Neural progenitor cell (in vitro differentiated cells): Measurements from ENCODE around the gene SIRPA. TPM values are rescaled to one million over a fixed set of nuclear protein-coding genes. Genes with fewer than 3 reads are reported as not detected.

Source experiments
- DNase-seq: peaks from one replicate; pipeline ENCODE4 v3.0.0-alpha.2; 2016; ENCODE audit warnings: low spot score
- H2AFZ ChIP-seq: fragments of 200-600 bp; sonication (generic); replicated peaks from 2 replicates; pipeline ENCODE4 v1.6.1; 2016; ENCODE audit warnings: antibody characterized with exemption
- H3F3A ChIP-seq: fragments of 200-600 bp; sonication (generic); 2 replicates; pipeline ENCODE4 v1.6.1; 2016; ENCODE audit warnings: antibody characterized with exemption, low read depth
- H3K27ac ChIP-seq: fragments of 200-600 bp; sonication (generic); 2 replicates; pipeline ENCODE4 v1.5.1; 2016; ENCODE audit warnings: mild to moderate bottlenecking
- H3K27me3 ChIP-seq: fragments of 200-600 bp; sonication (generic); 2 replicates; pipeline ENCODE4 v1.6.1; 2016; ENCODE audit warnings: mild to moderate bottlenecking, moderate library complexity
- H3K36me3 ChIP-seq: fragments of 200-600 bp; sonication (generic); 2 replicates; pipeline ENCODE4 v1.5.1; 2016
- H3K4me1 ChIP-seq: fragments of 200-600 bp; sonication (generic); 2 replicates; pipeline ENCODE4 v1.6.1; 2016; ENCODE audit warnings: mixed run types
- H3K4me2 ChIP-seq: fragments of 200-600 bp; sonication (generic); 2 replicates; pipeline ENCODE4 v1.6.1; 2016
- H3K4me3 ChIP-seq: fragments of 200-600 bp; sonication (generic); 2 replicates; pipeline ENCODE4 v1.5.1; 2016
- H3K79me2 ChIP-seq: fragments of 200-600 bp; sonication (generic); 2 replicates; pipeline ENCODE4 v1.6.1; 2016; ENCODE audit warnings: low read depth
- H3K9ac ChIP-seq: fragments of 200-600 bp; sonication (generic); 2 replicates; pipeline ENCODE4 v1.6.1; 2016
- H3K9me3 ChIP-seq: fragments of 200-600 bp; sonication (generic); 2 replicates; pipeline ENCODE4 v1.5.1; 2016; ENCODE audit warnings: low read depth
- H4K20me1 ChIP-seq: fragments of 200-600 bp; sonication (generic); 2 replicates; pipeline ENCODE4 v1.6.1; 2016; ENCODE audit warnings: low read depth
- H3K27ac Mint-ChIP-seq: 3 replicates; pipeline ENCODE4 v1.8.0; 2021; ENCODE audit warnings: mixed read lengths
- H3K27me3 Mint-ChIP-seq: 2 replicates; pipeline ENCODE4 v1.8.0; 2022; ENCODE audit warnings: low read depth, mild to moderate bottlenecking, inconsistent platforms, moderate library complexity, mixed read lengths; ENCODE audit not compliant: insufficient read depth
- H3K36me3 Mint-ChIP-seq: 3 replicates; pipeline ENCODE4 v1.8.0; 2021; ENCODE audit warnings: mixed read lengths
- H3K4me1 Mint-ChIP-seq: 3 replicates; pipeline ENCODE4 v1.8.0; 2021; ENCODE audit warnings: mixed read lengths
- H3K4me3 Mint-ChIP-seq: 3 replicates; pipeline ENCODE4 v1.8.0; 2021; ENCODE audit warnings: mild to moderate bottlenecking, moderate library complexity, mixed read lengths
- H3K9me3 Mint-ChIP-seq: 3 replicates; pipeline ENCODE4 v1.8.0; 2020; ENCODE audit warnings: mixed read lengths
- CTCF ChIP-seq: fragments of 200-600 bp; sonication (generic); IDR thresholded peaks from 2 replicates; pipeline ENCODE4 v1.5.1; 2017; ENCODE audit warnings: antibody characterized with exemption, mild to moderate bottlenecking
- EZH2 ChIP-seq: fragments of 200-600 bp; sonication (generic); IDR thresholded peaks from 2 replicates; pipeline ENCODE4 v1.6.1; 2017; ENCODE audit warnings: antibody characterized with exemption, mild to moderate bottlenecking, moderate library complexity
- EZH2phosphoT487 ChIP-seq: fragments of 200-600 bp; sonication (generic); IDR thresholded peaks from 2 replicates; pipeline ENCODE4 v1.6.1; 2017; ENCODE audit warnings: antibody characterized with exemption
- total RNA-seq: library from RNA; depleted of rRNA; stranded (reverse); fragments of >200 nt; gene quantifications from 2 replicates; pipeline ENCODE4 v1.2.3, GENCODE V29; 2015; ENCODE audit warnings: low replicate concordance

SIRPA gene
- total RNA-seq, 1 donor from 2014 or later = 5.1 TPM

DNA sequence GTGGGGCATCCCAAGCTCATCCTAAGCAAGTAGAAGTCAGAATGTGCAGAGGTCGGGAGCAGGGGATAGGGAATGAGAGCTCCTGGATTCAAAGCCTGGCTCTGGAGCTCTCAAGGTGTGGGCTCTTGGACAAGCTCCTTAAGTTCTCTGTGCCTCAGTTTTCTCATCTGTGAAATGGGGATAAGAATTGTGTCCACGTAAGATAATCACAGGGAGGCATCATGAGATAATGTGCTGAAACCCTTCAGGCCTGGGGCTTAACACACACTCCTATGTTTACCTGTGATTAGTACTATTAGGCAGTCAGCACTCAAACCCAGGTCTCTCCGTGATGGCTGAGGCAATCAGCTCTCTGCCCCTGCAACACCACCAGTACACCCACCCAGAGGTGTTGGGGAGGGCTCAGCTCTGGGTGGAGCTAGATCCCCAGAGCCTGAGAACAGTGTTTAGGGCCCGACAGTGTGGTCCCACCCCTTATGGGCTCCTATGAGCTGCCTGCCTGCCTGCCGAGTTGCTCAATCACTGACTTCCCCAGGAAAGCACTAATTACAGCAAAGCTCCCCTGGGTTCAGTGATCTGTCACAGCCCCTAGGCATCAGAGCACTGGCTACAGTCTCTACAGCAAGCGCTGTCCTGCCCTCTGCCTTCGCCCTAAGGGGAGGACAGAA, 6.3 kb upstream of the SIRPA start:
- Mint-ChIP-seq H3K4me1 (peaks cover 35% of the 10 kb centered on the region), H3K27me3 (peaks cover 10% of the 10 kb centered on the region), H3K27ac (no peak overlapping the region), H3K9me3 (no peaks in the 10 kb centered on the region), H3K4me3 (no peak overlapping the region), H3K36me3 (no peaks in the 10 kb centered on the region)
- peaks cover 20% of the 10 kb centered on the region for H3K27me3 ChIP-seq
- TF ChIP-seq CTCF (no peak), EZH2phosphoT487 (no peak), EZH2 (no peak)
- peak; percentile 43 for DNase-seq
- peaks cover 7% of the 10 kb centered on the region for H3F3A ChIP-seq
- H4K20me1 ChIP-seq = no peaks in the 10 kb centered on the region
- H3K4me1 ChIP-seq = peaks cover 16% of the 10 kb centered on the region
- H2AFZ ChIP-seq = no peak overlapping the region
- H3K9ac ChIP-seq = no peak overlapping the region
- no peak overlapping the region for H3K4me2 ChIP-seq
- no peak overlapping the region for H3K27ac ChIP-seq
- H3K79me2 ChIP-seq = no peaks in the 10 kb centered on the region
- no peaks in the 10 kb centered on the region for H3K36me3 ChIP-seq
- H3K4me3 ChIP-seq = no peak overlapping the region
- no peaks in the 10 kb centered on the region for H3K9me3 ChIP-seq

GRCh38 chr20:1890469-1891262, 4.5 kb upstream of the SIRPA start:
- peak overlapping the region; percentile 44 for H3K27ac Mint-ChIP-seq
- Histone ChIP-seq H3K36me3 (no peaks in the 10 kb centered on the region), H4K20me1 (peaks cover 2% of the 10 kb centered on the region), H3K4me2 (peak overlapping the region; percentile 14), H3K4me3 (no peak overlapping the region), H3K4me1 (peaks cover 18% of the 10 kb centered on the region), H3K79me2 (no peaks in the 10 kb centered on the region), H3F3A (peaks cover 11% of the 10 kb centered on the region), H3K9me3 (no peaks in the 10 kb centered on the region), H3K27me3 (peaks cover 26% of the 10 kb centered on the region), H3K27ac (no peak overlapping the region), H2AFZ (no peak overlapping the region), H3K9ac (no peak overlapping the region)
- H3K36me3 Mint-ChIP-seq = no peaks in the 10 kb centered on the region
- H3K9me3 Mint-ChIP-seq = no peaks in the 10 kb centered on the region
- DNase-seq = no peak
- H3K4me1 Mint-ChIP-seq = peaks cover 33% of the 10 kb centered on the region
- H3K4me3 Mint-ChIP-seq = no peak overlapping the region
- TF ChIP-seq CTCF (no peak), EZH2phosphoT487 (no peak), EZH2 (no peak)
- H3K27me3 Mint-ChIP-seq = peaks cover 6% of the 10 kb centered on the region

- Mint-ChIP-seq H3K27ac (no peak overlapping the region), H3K4me3 (peak overlapping the region; percentile 46), H3K4me1 (peaks cover 41% of the 10 kb centered on the region), H3K36me3 (no peaks in the 10 kb centered on the region), H3K27me3 (peaks cover 4% of the 10 kb centered on the region), H3K9me3 (no peaks in the 10 kb centered on the region)
- no peak for TF ChIP-seq CTCF
- no peak for TF ChIP-seq EZH2phosphoT487
- no peak for TF ChIP-seq EZH2
- no peak for DNase-seq
- H3K27me3 ChIP-seq = peaks cover 34% of the 10 kb centered on the region
- H3K9ac ChIP-seq = no peak overlapping the region
- no peak overlapping the region for H3K27ac ChIP-seq
- H3K36me3 ChIP-seq = no peaks in the 10 kb centered on the region
- no peaks in the 10 kb centered on the region for H3K79me2 ChIP-seq
- H3K4me1 ChIP-seq = peaks cover 26% of the 10 kb centered on the region
- no peak overlapping the region for H2AFZ ChIP-seq
- H4K20me1 ChIP-seq = peaks cover 4% of the 10 kb centered on the region
- no peaks in the 10 kb centered on the region for H3K9me3 ChIP-seq
- peaks cover 11% of the 10 kb centered on the region for H3F3A ChIP-seq
- H3K4me3 ChIP-seq = no peak overlapping the region
- no peak overlapping the region for H3K4me2 ChIP-seq
These were observed 3.7 kb upstream of the SIRPA start for GRCh38 chr20:1891263-1892118.
